ENCODE data around the gene MVP.

The MVP gene

DNA sequence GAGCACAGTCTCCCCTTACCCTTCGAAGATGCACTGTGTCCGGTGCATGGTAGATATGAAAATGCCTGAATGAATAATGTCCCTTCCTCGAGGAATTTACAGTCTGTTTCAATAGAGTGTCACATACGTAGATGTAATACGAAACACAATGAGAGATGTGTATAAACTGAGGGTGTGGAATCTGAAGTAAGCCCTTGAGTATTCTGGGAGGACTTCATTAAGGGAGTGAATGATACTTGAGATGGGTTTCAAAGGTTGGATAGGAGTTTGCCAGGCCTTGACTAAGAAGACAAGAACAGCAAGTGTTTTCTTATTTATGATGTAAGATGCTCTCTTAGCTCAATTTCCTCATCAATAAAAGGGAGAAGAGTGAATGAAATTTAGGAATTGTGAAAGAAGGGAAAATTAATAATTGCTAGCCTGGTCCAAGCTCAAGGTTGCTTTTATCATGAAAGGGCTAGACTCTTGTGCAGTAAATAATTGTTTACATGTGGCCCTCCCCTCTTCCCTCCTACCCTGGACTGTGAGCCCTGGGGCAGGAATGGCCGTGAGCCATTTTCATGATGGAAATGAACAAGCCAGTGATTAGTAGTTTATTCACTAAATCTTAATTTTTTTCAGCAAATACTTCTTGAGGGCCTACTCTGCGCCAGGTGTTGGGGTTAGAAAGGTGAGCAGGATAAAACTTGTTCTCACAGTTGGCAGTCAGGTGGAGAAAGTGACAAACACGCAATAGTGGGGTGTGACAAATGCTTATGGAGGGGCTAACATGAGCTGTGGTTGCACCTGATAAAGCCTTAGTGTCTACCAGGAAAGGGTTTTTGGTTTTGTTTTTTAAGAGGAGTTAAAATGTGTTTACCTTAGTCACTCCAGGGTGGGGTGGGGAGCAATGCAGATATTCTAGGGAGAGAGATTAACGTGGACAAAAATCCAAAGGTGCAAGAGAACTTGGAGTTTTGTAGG is 28.1 kb upstream of the MVP start:
- TF ChIP-seq GATA3 (IDR thresholded peaks at IDR 0.05; ENCODE audit: low read depth, low read length): no peak

GRCh38 chr16:29794231-29794710 is 26.0 kb upstream of the MVP start:
- TF ChIP-seq GATA3 (IDR thresholded peaks at IDR 0.05; ENCODE audit: low read depth, low read length) (no peak), GATA2 (IDR thresholded peaks at IDR 0.05; ENCODE audit: low read depth, low read length) (no peak)

GRCh38 chr16:29802416-29802935 is 17.8 kb upstream of the MVP start:
- no peak for TF ChIP-seq GATA3 (IDR thresholded peaks at IDR 0.05; ENCODE audit: low read depth, low read length)
- no peak for TF ChIP-seq GATA2 (IDR thresholded peaks at IDR 0.05; ENCODE audit: low read depth, low read length)

DNA sequence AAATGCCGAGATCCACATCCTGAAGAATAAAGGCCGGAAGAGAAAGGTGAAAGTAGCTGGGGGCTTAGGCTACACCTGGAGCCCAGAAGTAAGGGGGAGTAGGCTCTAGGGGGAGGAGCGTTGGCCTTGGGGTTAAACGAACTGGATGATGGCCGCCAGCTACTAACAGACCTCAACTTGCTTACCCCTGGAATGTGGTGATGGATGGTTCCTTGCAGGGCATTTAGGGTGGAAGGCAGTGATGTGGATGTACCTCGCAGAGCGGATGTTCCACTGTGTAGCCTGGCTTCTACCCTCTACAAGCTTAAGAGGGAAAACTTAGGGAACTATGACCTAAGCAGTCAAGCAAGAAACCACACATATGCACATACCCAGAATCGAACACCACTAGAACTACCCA is 16.2 kb upstream of the MVP start:
- TF ChIP-seq GATA2 (IDR thresholded peaks at IDR 0.05; ENCODE audit: low read depth, low read length): no peak
- TF ChIP-seq GATA3 (IDR thresholded peaks at IDR 0.05; ENCODE audit: low read depth, low read length): no peak

- TF ChIP-seq GATA2 (IDR thresholded peaks at IDR 0.05; ENCODE audit: low read depth, low read length) (no peak), GATA3 (IDR thresholded peaks at IDR 0.05; ENCODE audit: low read depth, low read length) (no peak)
Observed at GRCh38 chr16:29804455-29805231, 15.6 kb upstream of the MVP start.

DNA sequence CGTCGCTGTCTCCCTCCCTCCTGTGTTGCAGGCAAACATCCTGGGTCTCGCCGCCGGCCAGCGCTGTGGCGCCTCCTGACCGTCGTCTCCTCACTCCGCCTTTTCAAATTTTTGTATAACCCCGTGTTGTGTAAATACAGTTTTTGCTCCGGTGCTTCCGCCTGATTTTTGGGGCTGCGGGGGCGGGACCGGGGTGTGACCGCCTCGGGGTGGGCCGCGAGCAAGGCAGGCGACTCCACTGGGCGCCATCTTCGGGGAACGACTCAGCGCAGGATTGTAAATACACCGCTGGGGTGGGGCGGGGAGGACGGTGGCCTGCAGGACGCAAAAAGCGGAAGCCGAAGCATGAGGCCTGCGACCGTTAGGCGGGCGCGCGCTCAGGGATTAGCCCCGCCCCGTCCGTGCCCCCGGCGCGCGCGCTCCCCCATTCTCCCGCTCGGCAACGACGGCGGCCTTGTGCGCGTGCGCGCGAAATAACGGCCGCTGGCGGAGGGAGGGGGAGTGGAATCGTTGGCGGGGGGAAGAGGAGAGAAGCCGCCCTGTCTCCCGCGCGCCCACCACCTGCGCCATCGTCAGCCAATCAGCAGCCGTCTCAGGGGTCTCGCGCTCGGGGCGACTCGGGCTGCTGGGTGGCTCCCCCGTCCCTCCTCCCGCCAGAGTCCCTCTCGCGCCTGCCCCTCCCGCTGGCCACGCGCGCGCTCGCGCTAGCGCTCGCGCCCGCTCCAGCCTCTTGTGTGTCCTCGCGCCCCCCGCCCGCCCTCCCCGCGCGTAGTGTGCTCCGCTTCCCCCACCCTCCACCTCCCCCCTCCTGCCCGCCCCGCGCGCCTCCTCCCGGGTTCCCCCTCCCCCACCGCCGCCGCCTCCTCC is 14.8 kb upstream of the MVP start:
- TF ChIP-seq GATA3 (IDR thresholded peaks at IDR 0.05; ENCODE audit: low read depth, low read length): no peak
- TF ChIP-seq GATA2 (IDR thresholded peaks at IDR 0.05; ENCODE audit: low read depth, low read length): no peak

DNA sequence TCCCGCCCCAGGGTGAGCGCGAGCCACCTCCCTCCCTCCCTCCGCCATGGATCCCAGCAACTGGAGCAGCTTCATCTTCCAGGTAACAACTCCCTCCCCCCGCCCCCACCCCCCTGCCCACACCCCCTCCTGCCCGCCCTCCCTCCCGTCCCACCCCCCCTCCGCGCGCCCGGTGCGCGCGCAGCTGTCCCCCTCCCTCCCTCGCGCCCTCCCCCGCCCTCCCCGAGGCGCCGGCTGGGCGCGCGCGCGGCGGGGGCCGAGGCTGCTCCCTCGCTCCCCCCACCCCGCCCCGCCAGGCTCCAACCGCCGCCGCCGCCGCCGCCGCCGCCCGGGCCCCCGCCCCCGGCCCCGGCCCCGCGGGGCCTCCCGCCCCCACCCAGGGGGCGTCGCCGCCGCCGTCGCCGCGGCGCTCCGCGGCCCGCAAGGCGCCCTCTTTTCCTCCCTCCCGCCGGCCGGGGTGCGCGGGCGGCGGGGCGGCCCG is 14.1 kb upstream of the MVP start, which contains the start of gene MAZ:
MAZ (plus strand) TSS at position 431 of the 481 bp plus-strand sequence. CDS start 173 bp downstream, outside the sequence.
- TF ChIP-seq GATA2 (IDR thresholded peaks at IDR 0.05; ENCODE audit: low read depth, low read length) (no peak), GATA3 (IDR thresholded peaks at IDR 0.05; ENCODE audit: low read depth, low read length) (no peak)

DNA sequence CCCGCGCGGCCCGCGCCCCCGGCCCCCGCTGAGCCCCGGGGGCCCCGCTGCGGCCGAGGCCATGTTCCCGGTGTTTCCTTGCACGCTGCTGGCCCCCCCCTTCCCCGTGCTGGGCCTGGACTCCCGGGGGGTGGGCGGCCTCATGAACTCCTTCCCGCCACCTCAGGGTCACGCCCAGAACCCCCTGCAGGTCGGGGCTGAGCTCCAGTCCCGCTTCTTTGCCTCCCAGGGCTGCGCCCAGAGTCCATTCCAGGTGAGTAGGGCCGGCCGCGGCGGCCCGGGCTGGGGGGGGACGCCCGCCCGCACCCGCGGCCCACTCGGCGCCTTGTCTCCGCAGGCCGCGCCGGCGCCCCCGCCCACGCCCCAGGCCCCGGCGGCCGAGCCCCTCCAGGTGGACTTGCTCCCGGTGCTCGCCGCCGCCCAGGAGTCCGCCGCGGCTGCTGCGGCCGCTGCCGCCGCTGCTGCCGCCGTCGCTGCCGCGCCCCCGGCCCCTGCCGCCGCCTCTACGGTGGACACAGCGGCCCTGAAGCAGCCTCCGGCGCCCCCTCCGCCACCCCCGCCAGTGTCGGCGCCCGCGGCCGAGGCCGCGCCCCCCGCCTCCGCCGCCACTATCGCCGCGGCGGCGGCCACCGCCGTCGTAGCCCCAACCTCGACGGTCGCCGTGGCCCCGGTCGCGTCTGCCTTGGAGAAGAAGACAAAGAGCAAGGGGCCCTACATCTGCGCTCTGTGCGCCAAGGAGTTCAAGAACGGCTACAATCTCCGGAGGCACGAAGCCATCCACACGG is 13.4 kb upstream of the MVP start:
- TF ChIP-seq GATA3 (IDR thresholded peaks at IDR 0.05; ENCODE audit: low read depth, low read length) (no peak), GATA2 (IDR thresholded peaks at IDR 0.05; ENCODE audit: low read depth, low read length) (no peak)

- no peak for TF ChIP-seq GATA3 (IDR thresholded peaks at IDR 0.05; ENCODE audit: low read depth, low read length)
- TF ChIP-seq GATA2 (IDR thresholded peaks at IDR 0.05; ENCODE audit: low read depth, low read length): no peak
Observed at GRCh38 chr16:29807426-29808218, 12.6 kb upstream of the MVP start.

DNA sequence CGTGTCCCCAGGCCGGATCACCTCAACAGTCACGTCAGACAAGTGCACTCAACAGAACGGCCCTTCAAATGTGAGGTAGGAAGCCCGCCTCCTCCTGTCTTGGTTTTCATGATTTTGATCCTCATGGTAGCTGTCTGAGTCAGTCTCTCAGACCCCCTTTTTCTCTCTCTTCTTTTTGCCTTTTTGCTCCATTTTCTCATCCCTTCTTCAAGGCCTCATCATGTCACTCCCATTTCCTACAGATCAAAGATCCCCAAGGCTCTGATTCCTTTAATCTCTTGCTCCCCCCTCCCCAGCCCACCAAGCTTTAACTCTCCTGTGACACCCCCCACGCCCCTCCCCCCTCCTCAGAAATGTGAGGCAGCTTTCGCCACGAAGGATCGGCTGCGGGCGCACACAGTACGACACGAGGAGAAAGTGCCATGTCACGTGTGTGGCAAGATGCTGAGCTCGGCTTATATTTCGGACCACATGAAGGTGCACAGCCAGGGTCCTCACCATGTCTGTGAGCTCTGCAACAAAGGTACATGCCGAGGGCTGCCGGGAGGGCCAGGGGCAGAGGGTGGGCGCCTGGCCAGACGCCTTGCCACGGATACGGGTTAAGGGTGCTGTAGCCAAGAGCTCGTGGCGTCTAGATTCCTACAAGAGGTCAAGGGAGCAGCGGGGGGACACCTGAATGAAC is 11.9 kb upstream of the MVP start:
- TF ChIP-seq GATA3 (IDR thresholded peaks at IDR 0.05; ENCODE audit: low read depth, low read length) (no peak), GATA2 (IDR thresholded peaks at IDR 0.05; ENCODE audit: low read depth, low read length) (no peak)

GRCh38 chr16:29809031-29809747 is 11.1 kb upstream of the MVP start:
- TF ChIP-seq GATA3 (IDR thresholded peaks at IDR 0.05; ENCODE audit: low read depth, low read length) (no peak), GATA2 (IDR thresholded peaks at IDR 0.05; ENCODE audit: low read depth, low read length) (no peak)

Measured in SH-SY5Y (cell line).